Measurements from ENCODE around the gene PTDSS2. TPM values are rescaled to one million over a fixed set of nuclear protein-coding genes. Genes with fewer than 3 reads are reported as not detected.
A peak's percentile ranks its signal among the peaks of the same experiment; 100 is the strongest.

Gene PTDSS2
- total and polyA plus RNA-seq, 2 donors (not counting 1 experiment from before 2014, with no cell fraction given) = 22.1 to 29.0 TPM

- no peaks in the 10 kb centered on the region for H4K20me1 ChIP-seq (ENCODE audit: control insufficient read depth, insufficient read depth, low read length, poor library complexity, severe bottlenecking)
- no peaks in the 10 kb centered on the region for H3K9me3 ChIP-seq (ENCODE audit: control extremely low read depth in 1 of 3, control insufficient read depth in 2 of 3, insufficient read depth in 1 of 3, low read length in 2 of 3)
- WGBS (ENCODE audit: insufficient coverage) = 80% methylated on average over 20 of the region's 20 CpGs
- Mint-ChIP-seq H3K27me3 (no peaks in the 10 kb centered on the region), H3K4me1 (peaks cover 17% of the 10 kb centered on the region), H3K27ac (no peak overlapping the region), H3K9me3 (ENCODE audit: insufficient read depth) (no peaks in the 10 kb centered on the region), H3K4me3 (peak overlapping the region; percentile 50)
- H3K79me2 ChIP-seq (ENCODE audit: control insufficient read depth, insufficient read depth, low read length) = peaks cover 25% of the 10 kb centered on the region
- no peak overlapping the region for H2AFZ ChIP-seq (ENCODE audit: insufficient read depth, low read depth, low read length, poor library complexity, severe bottlenecking)
- no peak overlapping the region for H3K4me2 ChIP-seq (replicated peaks; ENCODE audit: low read depth, low read length, poor library complexity, severe bottlenecking)
- ATAC-seq (ENCODE audit: low read depth) (no peak), DNase-seq (no peak)
- TF ChIP-seq EZH2 (IDR thresholded peaks at IDR 0.05; ENCODE audit: borderline replicate concordance, insufficient read depth, low read depth, low read length, poor library complexity, severe bottlenecking) = no peak
- no peaks in the 10 kb centered on the region for H3K27me3 ChIP-seq (replicated peaks in 1 of 4; ENCODE audit: control extremely low read depth in 1 of 4, control insufficient read depth in 3 of 4, insufficient read depth in 4 of 4, low read length in 3 of 4)
- H3K4me1 ChIP-seq (ENCODE audit: control insufficient read depth in 2 of 2, insufficient read depth in 2 of 2, low read length in 2 of 2) = peaks cover 22 to 37% of the 10 kb centered on the region in 2 donors
- H3K4me3 ChIP-seq (ENCODE audit: control extremely low read depth in 1 of 5, extremely low read depth in 1 of 5, insufficient read depth in 1 of 5, low read depth in 2 of 5, low read length in 4 of 5) = no peak overlapping the region
- intact Hi-C loops (cut with micrococcal nuclease) = no loop called here
- ChIA-PET POLR2A (no interaction called here), CTCF (interaction anchor here (0.6 kb wide), 1 partner anchor 20 kb away, joined by 7 read pairs; no protein-coding TSS in a partner anchor)
- H3K27ac ChIP-seq (ENCODE audit: low read length in 2 of 2) = no peak overlapping the region
- no peak overlapping the region for H3K9ac ChIP-seq (ENCODE audit: low read length)
- H3K36me3 ChIP-seq (replicated peaks in 1 of 2; ENCODE audit: control extremely low read depth in 1 of 2, control insufficient read depth in 1 of 2, extremely low read depth in 1 of 2, insufficient read depth in 2 of 2, low read length in 1 of 2) = no peaks in the 10 kb centered on the region
Measured at GRCh38 chr11:445765-446588, 4.1 kb upstream of the PTDSS2 start.

- H3K4me1 ChIP-seq (ENCODE audit: control insufficient read depth in 2 of 2, insufficient read depth in 2 of 2, low read length in 2 of 2) = peaks cover 23 to 37% of the 10 kb centered on the region in 2 donors
- no peaks in the 10 kb centered on the region for H3K27me3 Mint-ChIP-seq
- CTCF ChIA-PET = interaction anchor here (3.2 kb wide), 1 partner anchor 196 kb away, joined by 18 read pairs; no protein-coding TSS in a partner anchor
- H3K27ac Mint-ChIP-seq = no peak overlapping the region
- 98% methylated on average over 4 of the region's 7 CpGs for WGBS (ENCODE audit: insufficient coverage)
- H4K20me1 ChIP-seq (ENCODE audit: control insufficient read depth, insufficient read depth, low read length, poor library complexity, severe bottlenecking) = no peaks in the 10 kb centered on the region
- H3K4me2 ChIP-seq (replicated peaks; ENCODE audit: low read depth, low read length, poor library complexity, severe bottlenecking) = no peak overlapping the region
- H3K9ac ChIP-seq (ENCODE audit: low read length) = no peak overlapping the region
- H3K4me3 ChIP-seq (ENCODE audit: control extremely low read depth in 1 of 5, extremely low read depth in 1 of 5, insufficient read depth in 1 of 5, low read depth in 2 of 5, low read length in 4 of 5) = no peak overlapping the region
- peaks cover 22% of the 10 kb centered on the region for H3K4me1 Mint-ChIP-seq
- H3K36me3 ChIP-seq (replicated peaks in 1 of 2; ENCODE audit: control extremely low read depth in 1 of 2, control insufficient read depth in 1 of 2, extremely low read depth in 1 of 2, insufficient read depth in 2 of 2, low read length in 1 of 2) = no peaks in the 10 kb centered on the region
- no peaks in the 10 kb centered on the region for H3K9me3 Mint-ChIP-seq (ENCODE audit: insufficient read depth)
- intact Hi-C loops (cut with micrococcal nuclease) = no loop called here
- no peaks in the 10 kb centered on the region for H3K27me3 ChIP-seq (replicated peaks in 1 of 4; ENCODE audit: control extremely low read depth in 1 of 4, control insufficient read depth in 3 of 4, insufficient read depth in 4 of 4, low read length in 3 of 4)
- no peak overlapping the region for H3K27ac ChIP-seq (ENCODE audit: low read length in 2 of 2)
- DNase-seq (no peak), ATAC-seq (ENCODE audit: low read depth) (no peak)
- TF ChIP-seq CTCF (IDR thresholded peaks at IDR 0.05) = no peak
- POLR2A ChIA-PET = interaction anchor here (0.5 to 2.8 kb wide), 3 partner anchors 40 to 238 kb away, joined by 3 to 23 read pairs (median 3); no protein-coding TSS in a partner anchor
- H2AFZ ChIP-seq (ENCODE audit: insufficient read depth, low read depth, low read length, poor library complexity, severe bottlenecking) = no peak overlapping the region
- no peaks in the 10 kb centered on the region for H3K9me3 ChIP-seq (ENCODE audit: control extremely low read depth in 1 of 3, control insufficient read depth in 2 of 3, insufficient read depth in 1 of 3, low read length in 2 of 3)
- H3K4me3 Mint-ChIP-seq = no peak overlapping the region
- peaks cover 25% of the 10 kb centered on the region for H3K79me2 ChIP-seq (ENCODE audit: control insufficient read depth, insufficient read depth, low read length)
Measured at GRCh38 chr11:446891-447290, 3.2 kb upstream of the PTDSS2 start.

Measured in B cell (primary cell).